GM12874 (cell line): Measurements from ENCODE around the gene TCF7.

Source experiments
- CTCF ChIP-seq: IDR thresholded peaks from 2 replicates; pipeline ENCODE4 v1.5.1; 2011; ENCODE audit warnings: low read depth, mild to moderate bottlenecking, control low read depth, low read length, moderate library complexity; ENCODE audit not compliant: insufficient read depth

TCF7 gene

DNA sequence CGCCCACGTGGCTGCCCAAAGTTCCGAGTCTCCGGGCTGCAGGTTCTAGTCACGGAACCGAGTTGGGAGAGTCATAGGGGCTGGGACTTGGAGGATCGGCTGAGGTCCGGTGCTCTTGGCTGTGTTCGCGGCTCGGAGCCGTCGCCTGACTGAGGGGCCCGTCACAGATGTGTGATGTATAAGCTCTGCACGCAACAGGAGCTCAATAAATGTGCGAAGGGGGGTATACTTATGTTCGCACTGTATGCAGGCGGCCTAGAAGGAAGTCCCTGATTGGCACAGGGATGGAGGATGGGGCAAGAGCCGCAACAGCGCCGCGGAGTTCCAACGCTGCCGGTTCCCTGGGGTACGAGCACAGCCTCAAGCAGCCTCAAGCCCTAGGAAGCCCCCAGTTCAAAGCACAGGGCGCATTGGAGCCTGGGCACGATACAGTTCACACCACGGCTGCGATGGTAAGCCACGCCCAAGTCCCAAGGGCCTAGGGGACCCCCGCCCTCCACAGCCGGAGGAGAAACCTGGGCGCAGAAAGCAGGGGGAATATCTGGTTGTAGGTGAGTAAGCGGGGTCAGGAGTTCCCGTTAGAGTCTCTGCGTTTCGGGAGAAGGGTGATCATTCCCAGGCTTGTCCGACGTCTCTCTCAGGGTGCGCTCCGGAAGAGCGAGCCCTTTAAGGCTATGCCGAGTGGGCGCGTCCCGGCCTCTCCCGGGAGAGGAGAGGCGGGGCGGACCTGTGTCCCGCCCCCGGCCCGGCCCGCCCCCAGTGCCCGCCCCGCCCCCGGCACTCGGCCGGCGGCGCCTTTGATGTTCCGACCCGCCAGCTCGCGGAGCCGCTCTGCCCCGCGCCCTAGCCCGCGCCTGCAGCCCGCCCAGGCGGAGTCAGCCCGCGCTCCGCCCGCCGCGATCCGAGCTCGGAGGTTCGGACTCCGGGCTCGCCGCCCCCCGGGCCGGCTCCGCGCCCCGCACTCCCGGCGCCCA, at the start of gene TCF7:
TSS of gene TCF7 (plus strand) at position 780 of the 974 bp plus-strand sequence. CDS start 226 bp downstream, outside the sequence.
- no peak for TF ChIP-seq CTCF

- TF ChIP-seq CTCF, result no peak
Measured at GRCh38 chr5:134069553-134069952, 44.9 kb upstream of the TCF7 start.

- peak; percentile 24; the same call in 1 of the 2 replicates for TF ChIP-seq CTCF
Measured at GRCh38 chr5:134070725-134071613, 43.5 kb upstream of the TCF7 start.

DNA sequence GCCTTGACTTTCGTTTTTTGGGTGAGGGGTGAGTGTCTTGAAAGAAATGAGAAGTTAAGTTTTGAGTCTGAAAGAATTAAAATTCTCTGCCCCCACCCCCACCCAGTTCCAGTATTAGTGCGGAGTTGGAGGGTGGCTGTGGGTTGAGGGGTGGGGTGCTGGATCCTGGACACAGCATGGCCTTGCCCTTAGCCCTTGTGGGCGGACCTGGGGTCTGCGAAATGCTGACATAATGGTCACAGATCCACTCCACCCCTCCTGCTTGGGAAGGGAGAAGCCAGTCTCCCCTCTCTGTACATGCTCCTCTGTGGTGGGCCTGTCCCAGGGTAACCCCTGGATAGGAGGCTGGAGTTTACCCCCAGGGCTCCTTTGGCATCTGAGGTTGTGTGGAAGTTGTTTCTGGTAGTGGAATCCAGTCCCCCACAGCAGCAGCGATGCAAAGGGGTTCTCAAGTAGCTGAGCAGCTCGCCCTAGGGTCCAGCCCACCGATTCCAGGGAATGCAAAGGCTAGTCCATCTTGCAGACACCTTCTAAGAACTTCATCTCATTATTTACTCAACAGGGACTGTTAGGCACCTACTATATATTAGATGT, 42.8 kb upstream of the TCF7 start:
- no peak for TF ChIP-seq CTCF

DNA sequence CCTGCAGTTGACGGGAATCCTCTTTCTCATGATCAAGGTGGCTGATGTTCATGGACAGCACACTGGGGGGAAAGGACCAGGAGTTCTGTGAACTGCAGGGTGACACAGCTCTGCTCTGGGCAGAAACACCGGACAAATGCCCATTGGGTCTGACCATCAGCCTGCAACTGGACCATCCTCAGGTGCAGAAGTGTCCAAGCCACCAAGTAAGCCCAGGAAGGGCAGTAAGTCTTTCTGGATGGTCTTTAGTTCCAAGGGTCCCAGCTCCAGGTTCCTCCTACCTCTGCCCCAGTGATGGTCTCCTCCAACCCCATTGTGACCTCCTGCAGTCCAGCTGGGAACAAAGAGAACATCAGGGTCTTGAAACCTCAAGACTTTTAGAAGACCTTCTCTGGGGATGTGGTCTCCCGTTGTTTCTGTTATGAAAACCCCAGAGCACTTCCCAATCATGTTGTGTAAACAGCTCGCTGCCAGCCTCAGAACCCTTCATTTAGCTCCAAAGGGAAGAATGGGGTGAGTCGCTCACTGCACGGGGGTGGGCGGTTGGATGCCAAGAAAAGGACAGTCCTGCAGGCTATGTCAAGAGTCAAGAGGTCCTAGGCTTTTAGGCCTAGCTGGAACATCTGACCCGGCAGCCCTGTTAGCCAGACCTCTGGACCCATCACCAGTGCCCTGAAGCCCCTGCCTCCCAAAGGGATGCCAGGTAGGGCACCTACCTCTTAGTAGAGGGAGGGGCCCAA, 41.8 kb upstream of the TCF7 start:
- TF ChIP-seq CTCF, result no peak

DNA sequence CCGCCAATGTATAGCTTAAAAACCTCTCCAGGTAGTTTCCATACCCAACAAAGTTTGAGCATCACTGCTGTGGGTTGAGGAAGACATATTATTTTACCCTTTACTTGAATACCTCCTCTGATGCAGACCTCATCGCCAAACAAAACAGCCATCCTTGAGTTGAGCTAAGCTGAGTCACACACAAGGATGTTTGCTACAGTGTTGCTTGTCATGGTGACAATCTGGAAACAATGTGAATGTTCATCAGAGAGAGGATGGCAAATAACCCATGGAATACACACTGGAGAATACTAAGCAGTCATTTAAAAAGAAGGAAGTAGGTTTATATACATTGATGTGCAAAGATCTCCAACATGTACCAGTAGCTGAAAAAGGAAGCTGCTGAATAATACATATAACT, 41.1 kb upstream of the TCF7 start:
- TF ChIP-seq CTCF, result no peak
